SHP77 treated with DMSO at 0.1 percent for 48 hours (cell line): ENCODE measurements around the gene CEP57L1.

ENCODE experiments used
- DNase-seq: peaks from one replicate; lab custom pipeline; 2025; lab: John Stamatoyannopoulos, UW

Gene CEP57L1

GRCh38 chr6:109095036-109095834 lies at the start of gene CEP57L1:
Gene CEP57L1 (plus strand): TSS chr6:109095507. CDS start chr6:109145222, 49,715 bp downstream.
- DNase-seq: peak; percentile 96

GRCh38 chr6:109048176-109048575 lies 47.1 kb upstream of the CEP57L1 start:
- no peak for DNase-seq

- DNase-seq: no peak
Measured at GRCh38 chr6:109048670-109049415, 46.5 kb upstream of the CEP57L1 start.

- DNase-seq: no peak
Measured at GRCh38 chr6:109050012-109050411, 45.3 kb upstream of the CEP57L1 start.

GRCh38 chr6:109050447-109051102 lies 44.7 kb upstream of the CEP57L1 start:
- no peak for DNase-seq

GRCh38 chr6:109051301-109052017 lies 43.8 kb upstream of the CEP57L1 start:
- DNase-seq: no peak

GRCh38 chr6:109052018-109052651 lies 43.2 kb upstream of the CEP57L1 start:
- DNase-seq: no peak

GRCh38 chr6:109052852-109053251 lies 42.5 kb upstream of the CEP57L1 start:
- DNase-seq: no peak

- DNase-seq: no peak
Measured at GRCh38 chr6:109053336-109053735, 42.0 kb upstream of the CEP57L1 start.

- DNase-seq: no peak
Measured at GRCh38 chr6:109055771-109056235, 39.5 kb upstream of the CEP57L1 start.

- DNase-seq: no peak
Measured at GRCh38 chr6:109056661-109057060, 38.6 kb upstream of the CEP57L1 start.

- DNase-seq: no peak
Measured at GRCh38 chr6:109058620-109059019, 36.7 kb upstream of the CEP57L1 start.

GRCh38 chr6:109059153-109059552 lies 36.2 kb upstream of the CEP57L1 start:
- DNase-seq: no peak

GRCh38 chr6:109059571-109060021 lies 35.7 kb upstream of the CEP57L1 start:
- no peak for DNase-seq

GRCh38 chr6:109060571-109060970 lies 34.7 kb upstream of the CEP57L1 start:
- DNase-seq: no peak

- DNase-seq: no peak
Measured at GRCh38 chr6:109062216-109062615, 33.1 kb upstream of the CEP57L1 start.

- no peak for DNase-seq
Measured at GRCh38 chr6:109062767-109063352, 32.4 kb upstream of the CEP57L1 start.

GRCh38 chr6:109069746-109070145 lies 25.6 kb upstream of the CEP57L1 start:
- no peak for DNase-seq

- DNase-seq: no peak
Measured at GRCh38 chr6:109071125-109071917, 24.0 kb upstream of the CEP57L1 start.
